Fibroblast of lung (primary cell): ENCODE results near the gene RSAD1. TPM values are rescaled to one million over a fixed set of nuclear protein-coding genes. Genes with fewer than 3 reads are reported as not detected.
A peak's percentile ranks its signal among the peaks of the same experiment; 100 is the strongest.

Experiments used
- DNase-seq, 2 donors: peaks; one replicate each; pipeline versions ENCODE4 v3.0.0 to v3.0.0-alpha.2; 2010; ENCODE audit warnings: low read depth in 2 of 2
- H2AFZ ChIP-seq: 2 replicates; pipeline ENCODE4 v1.5.1; 2012; ENCODE audit warnings: low read length, control low read depth, inconsistent platforms
- H3K27ac ChIP-seq: 2 replicates; pipeline ENCODE4 v1.5.1; 2011; ENCODE audit warnings: low read length, control low read depth; ENCODE audit not compliant: insufficient read depth
- H3K27me3 ChIP-seq: 2 replicates; pipeline ENCODE4 v1.5.1; 2011; ENCODE audit warnings: mild to moderate bottlenecking, low read length; ENCODE audit not compliant: control insufficient read depth, insufficient read depth
- H3K36me3 ChIP-seq: 2 replicates; pipeline ENCODE4 v1.5.1; 2011; ENCODE audit warnings: low read length; ENCODE audit not compliant: control insufficient read depth, insufficient read depth
- H3K4me1 ChIP-seq: 2 replicates; pipeline ENCODE4 v1.5.1; 2011; ENCODE audit warnings: low read length; ENCODE audit not compliant: control insufficient read depth, insufficient read depth; ENCODE audit errors: extremely low read depth
- H3K4me2 ChIP-seq: 2 replicates; pipeline ENCODE4 v1.5.1; 2011; ENCODE audit warnings: low read length, control low read depth; ENCODE audit not compliant: insufficient read depth; ENCODE audit errors: extremely low read depth
- H3K4me3 ChIP-seq, 4 experiments: fragments of 200-600 bp in 1 of 4; sonication (generic) in 1 of 4; replicated peaks in 1 of 4; 2 replicates each; pipeline ENCODE4 v1.5.1; 2011 to 2016; ENCODE audit warnings: low read length in 4 of 4, low read depth in 3 of 4, mild to moderate bottlenecking in 3 of 4, control low read depth in 2 of 4, inconsistent platforms in 1 of 4, mixed read lengths in 1 of 4; ENCODE audit not compliant: insufficient read depth in 1 of 4; ENCODE audit errors: control extremely low read depth in 1 of 4
- H3K79me2 ChIP-seq: 2 replicates; pipeline ENCODE4 v1.5.1; 2012; ENCODE audit warnings: mild to moderate bottlenecking, low read length, inconsistent platforms; ENCODE audit not compliant: control insufficient read depth, insufficient read depth
- H3K9ac ChIP-seq: 2 replicates; pipeline ENCODE4 v1.5.1; 2011; ENCODE audit warnings: mild to moderate bottlenecking, low read length, control low read depth; ENCODE audit not compliant: insufficient read depth
- H3K9me3 ChIP-seq: 2 replicates; pipeline ENCODE4 v1.5.1; 2012; ENCODE audit warnings: low read depth, low read length; ENCODE audit not compliant: control insufficient read depth, insufficient read depth
- H4K20me1 ChIP-seq: 2 replicates; pipeline ENCODE4 v1.5.1; 2011; ENCODE audit warnings: low read length; ENCODE audit not compliant: control insufficient read depth, insufficient read depth; ENCODE audit errors: extremely low read depth
- CTCF ChIP-seq, 2 donors: IDR thresholded peaks in 1 of 2; conservative IDR thresholded peaks in 1 of 2; 1 replicate in 1 of 2; 2 replicates in 1 of 2; pipeline ENCODE4 v1.5.1; 2011 to 2012; ENCODE audit warnings: low read length in 2 of 2, control low read depth in 1 of 2, inconsistent platforms in 1 of 2, low read depth in 1 of 2, mild to moderate bottlenecking in 1 of 2
- EZH2 ChIP-seq: IDR thresholded peaks from 2 replicates; pipeline ENCODE4 v1.5.1; 2012; ENCODE audit warnings: low read length, control low read depth, mild to moderate bottlenecking; ENCODE audit errors: missing control alignments
- polyA plus RNA-seq, 2 donors: library from polyadenylated mRNA; depleted of rRNA in 1 of 2; stranded (reverse) in 1 of 2; unstranded in 1 of 2; fragments of >200 nt; gene quantifications; 2 replicates each; pipeline ENCODE4 v1.2.1, GENCODE V29; 2011 to 2012; ENCODE audit warnings: missing spikeins in 1 of 2
- total RNA-seq: library from RNA; depleted of rRNA; stranded (reverse); fragments of >200 nt; gene quantifications from 2 replicates; pipeline ENCODE4 v1.2.1, GENCODE V29; 2014

The RSAD1 gene
- total and polyA plus RNA-seq, 2 donors (not counting 1 experiment from before 2014, with no cell fraction given): 12.5 to 28.4 TPM

DNA sequence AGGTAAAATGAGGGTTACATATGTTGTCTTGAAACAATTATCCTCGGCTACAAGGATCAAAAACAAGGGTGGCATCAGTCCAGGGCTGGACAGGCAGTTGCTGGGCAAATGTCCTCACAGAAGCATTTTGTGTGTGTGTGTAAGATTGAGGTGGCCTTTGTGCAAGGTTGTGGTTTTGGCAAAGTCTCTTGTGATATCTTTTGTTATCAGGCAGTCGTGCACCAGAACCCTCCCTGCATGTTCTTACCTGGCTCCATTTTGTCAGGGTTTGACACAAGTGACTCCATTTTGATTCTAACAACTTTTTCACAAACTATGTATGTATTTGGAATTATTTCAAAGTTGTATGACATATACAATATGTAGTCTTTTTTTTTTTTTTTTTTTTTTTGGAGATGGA is 30.0 kb upstream of the RSAD1 start:
- Histone ChIP-seq H3K9ac (no peak overlapping the region), H3K79me2 (no peaks in the 10 kb centered on the region), H3K4me3 (no peak overlapping the region), H3K36me3 (no peaks in the 10 kb centered on the region), H3K9me3 (no peaks in the 10 kb centered on the region), H3K27ac (no peak overlapping the region), H2AFZ (no peak overlapping the region), H3K27me3 (no peaks in the 10 kb centered on the region), H3K4me1 (no peaks in the 10 kb centered on the region), H4K20me1 (no peaks in the 10 kb centered on the region), H3K4me2 (no peak overlapping the region)
- TF ChIP-seq EZH2 (no peak), CTCF (conservative IDR thresholded peaks at IDR 0.05 in 1 of 2, IDR thresholded peaks at IDR 0.05 in 1 of 2; ENCODE audit: low read depth in 1 of 2, low read length in 2 of 2) (no peak)
- DNase-seq: no peak

GRCh38 chr17:50451943-50452629 is 26.6 kb upstream of the RSAD1 start:
- H3K4me3 ChIP-seq: no peak overlapping the region
- no peak overlapping the region for H3K9ac ChIP-seq
- H3K27ac ChIP-seq: no peak overlapping the region
- no peak overlapping the region for H2AFZ ChIP-seq
- H4K20me1 ChIP-seq: no peaks in the 10 kb centered on the region
- H3K79me2 ChIP-seq: no peaks in the 10 kb centered on the region
- no peaks in the 10 kb centered on the region for H3K27me3 ChIP-seq
- H3K9me3 ChIP-seq: no peaks in the 10 kb centered on the region
- no peak for TF ChIP-seq CTCF (conservative IDR thresholded peaks at IDR 0.05 in 1 of 2, IDR thresholded peaks at IDR 0.05 in 1 of 2; ENCODE audit: low read depth in 1 of 2, low read length in 2 of 2)
- no peak for TF ChIP-seq EZH2
- DNase-seq: no peak
- no peak overlapping the region for H3K4me2 ChIP-seq
- H3K4me1 ChIP-seq: no peaks in the 10 kb centered on the region
- H3K36me3 ChIP-seq: no peaks in the 10 kb centered on the region

DNA sequence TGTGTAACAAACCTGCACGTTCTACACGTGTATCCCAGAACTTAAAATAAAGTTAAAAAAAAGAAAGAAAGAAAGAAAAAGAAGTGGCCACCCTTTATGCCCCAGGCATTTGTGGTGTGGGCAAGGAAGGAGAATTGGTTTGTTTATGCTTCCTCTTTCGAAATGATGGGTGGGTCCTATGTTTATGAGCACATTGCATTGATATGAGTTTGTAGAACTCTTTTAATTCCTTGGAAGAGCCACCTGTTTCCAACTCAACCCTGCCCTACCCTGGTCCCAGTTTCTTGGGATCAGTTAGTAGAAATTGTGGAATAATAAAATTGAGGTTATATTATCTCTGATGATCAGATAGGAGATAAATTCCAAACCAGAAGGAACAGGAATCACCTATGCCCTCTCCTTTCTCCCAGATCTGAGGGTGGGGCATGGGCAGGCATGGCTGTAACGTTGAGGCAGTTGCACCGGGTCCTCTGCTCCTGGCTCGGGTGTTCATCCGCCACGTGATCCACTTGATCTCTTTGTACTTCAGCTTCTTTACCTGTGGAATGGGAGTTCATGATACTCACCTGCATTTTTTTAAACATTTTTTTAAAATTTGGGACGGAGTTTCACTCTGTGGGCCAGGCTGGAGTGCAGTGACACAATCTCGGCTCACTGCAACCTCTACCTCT is 25.9 kb upstream of the RSAD1 start:
- Histone ChIP-seq H3K4me2 (no peak overlapping the region), H3K27me3 (no peaks in the 10 kb centered on the region), H3K4me3 (no peak overlapping the region), H2AFZ (no peak overlapping the region), H3K79me2 (no peaks in the 10 kb centered on the region), H3K36me3 (no peaks in the 10 kb centered on the region), H3K27ac (no peak overlapping the region), H3K9me3 (no peaks in the 10 kb centered on the region), H3K4me1 (no peaks in the 10 kb centered on the region), H4K20me1 (no peaks in the 10 kb centered on the region), H3K9ac (no peak overlapping the region)
- TF ChIP-seq EZH2 (no peak), CTCF (conservative IDR thresholded peaks at IDR 0.05 in 1 of 2, IDR thresholded peaks at IDR 0.05 in 1 of 2; ENCODE audit: low read depth in 1 of 2, low read length in 2 of 2) (no peak)
- DNase-seq: peak in 1 of 2 donors; percentile 34
